ENCODE measurements around the gene ST6GALNAC4. TPM values are rescaled to one million over a fixed set of nuclear protein-coding genes. Genes with fewer than 3 reads are reported as not detected.

ST6GALNAC4 gene
- total and polyA plus RNA-seq, 9 of the 15 experiments (the other 6 are each of a cell fraction or from before 2014, with no cell fraction given), result 2.6 to 43.1 (median 15.4) TPM

- TF ChIP-seq, protein P1, sequence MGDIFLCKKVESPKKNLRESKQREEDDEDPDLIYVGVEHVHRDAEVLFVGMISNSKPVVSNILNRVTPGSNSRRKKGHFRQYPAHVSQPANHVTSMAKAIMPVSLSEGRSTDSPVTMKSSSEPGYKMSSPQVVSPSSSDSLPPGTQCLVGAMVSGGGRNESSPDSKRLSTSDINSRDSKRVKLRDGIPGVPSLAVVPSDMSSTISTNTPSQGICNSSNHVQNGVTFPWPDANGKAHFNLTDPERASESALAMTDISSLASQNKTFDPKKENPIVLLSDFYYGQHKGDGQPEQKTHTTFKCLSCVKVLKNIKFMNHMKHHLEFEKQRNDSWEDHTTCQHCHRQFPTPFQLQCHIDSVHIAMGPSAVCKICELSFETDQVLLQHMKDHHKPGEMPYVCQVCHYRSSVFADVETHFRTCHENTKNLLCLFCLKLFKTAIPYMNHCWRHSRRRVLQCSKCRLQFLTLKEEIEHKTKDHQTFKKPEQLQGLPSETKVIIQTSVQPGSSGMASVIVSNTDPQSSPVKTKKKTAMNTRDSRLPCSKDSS (IDR thresholded peaks at IDR 0.05; ENCODE audit: low read depth, partially characterized antibody), result no peak
- TF ChIP-seq HBP1 (CRISPR knock-in tag; IDR thresholded peaks at IDR 0.05) (no peak), NFATC3 (IDR thresholded peaks at IDR 0.05) (no peak), CSDE1 (IDR thresholded peaks at IDR 0.05) (no peak), GABPA (tag; conservative IDR thresholded peaks at IDR 0.05; ENCODE audit: low read depth) (no peak), ATF4 (CRISPR knock-in tag; IDR thresholded peaks at IDR 0.05) (no peak)
Measured at GRCh38 chr9:127907867-127908659, 8.8 kb downstream of the ST6GALNAC4 start (continued).
